GM18519 (cell line): ENCODE measurements around the gene LPAR5.

Source experiments
- ATAC-seq: cut with Tn5 transposase; IDR thresholded peaks from one replicate; pipeline ENCODE4 v1.9.1; 2021; ENCODE audit warnings: mild to moderate bottlenecking, moderate library complexity; ENCODE audit not compliant: unreplicated experiment, low FRiP score

LPAR5 gene

GRCh38 chr12:6639151-6639801 lies 3.5 kb upstream of the LPAR5 start:
- no peak for ATAC-seq

- ATAC-seq = no peak
Measured at GRCh38 chr12:6638305-6638704, 2.5 kb upstream of the LPAR5 start.

- ATAC-seq = no peak
Measured at GRCh38 chr12:6635375-6635855, 344 bp downstream of the LPAR5 start.

DNA sequence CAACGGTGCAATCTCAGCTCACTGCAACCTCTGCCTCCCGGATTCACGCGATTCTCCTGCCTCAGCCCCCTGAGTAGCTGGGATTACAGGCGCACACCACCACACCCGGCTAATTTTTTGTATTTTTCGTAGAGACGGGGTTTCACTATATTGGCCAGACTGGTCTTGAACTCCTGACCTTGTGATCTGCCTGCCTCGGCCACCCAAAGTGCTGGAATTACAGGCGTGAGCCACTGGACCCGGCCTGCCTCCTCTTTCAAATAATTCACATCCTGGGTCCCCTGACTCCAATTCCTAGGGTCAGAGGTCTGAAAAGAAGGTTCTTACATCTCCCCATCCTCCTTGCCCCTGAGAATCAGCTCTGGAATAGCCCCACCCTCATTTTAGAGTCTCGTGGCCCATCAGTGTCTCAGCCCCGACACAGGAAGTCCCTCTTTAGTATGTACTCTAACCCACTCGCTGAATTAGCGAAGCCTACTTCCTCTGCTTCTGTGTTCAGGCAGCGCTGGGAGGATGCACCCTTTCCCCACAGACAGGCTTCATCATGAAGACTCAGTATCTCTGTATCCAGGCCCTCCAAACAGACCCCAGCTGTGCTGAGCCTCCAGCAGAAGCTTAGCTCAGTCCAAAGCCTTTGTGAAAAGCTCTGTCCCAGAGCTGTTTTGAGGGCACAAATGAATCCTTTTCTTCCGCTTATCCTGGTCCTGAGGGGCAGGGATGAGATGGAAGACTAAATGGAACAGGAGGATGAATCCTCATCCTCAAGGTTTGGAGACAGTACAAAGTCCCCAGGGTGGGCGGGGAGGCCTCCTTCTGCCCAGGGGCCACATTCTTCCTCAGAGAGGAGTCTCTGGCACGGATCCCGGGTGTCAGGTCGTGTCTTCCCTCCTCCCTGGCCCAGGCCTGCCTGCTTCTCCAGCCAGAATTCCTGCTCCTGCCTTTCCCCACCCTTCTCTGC lies 3.5 kb downstream of the LPAR5 start:
- ATAC-seq = no peak

DNA sequence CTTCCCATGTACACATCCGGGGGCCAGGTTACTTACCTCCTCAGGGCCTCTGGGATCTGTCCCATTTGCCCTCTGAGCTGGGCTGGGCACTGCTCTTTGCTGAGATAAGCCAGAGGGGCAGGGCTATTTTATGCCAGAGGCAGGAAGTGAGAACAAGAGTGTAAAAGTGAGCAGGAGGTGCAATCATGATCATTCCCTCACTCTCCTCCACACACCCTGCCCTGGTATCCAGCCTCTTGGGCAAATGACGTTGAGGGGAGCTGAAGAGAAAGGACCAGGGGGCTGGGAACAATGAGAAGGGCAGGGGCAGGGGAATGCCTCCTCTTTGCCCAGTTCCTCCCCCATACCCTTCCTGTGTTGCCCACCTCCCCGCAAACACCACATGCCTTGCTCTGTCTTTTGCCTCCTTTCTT lies 4.2 kb downstream of the LPAR5 start:
- no peak for ATAC-seq

DNA sequence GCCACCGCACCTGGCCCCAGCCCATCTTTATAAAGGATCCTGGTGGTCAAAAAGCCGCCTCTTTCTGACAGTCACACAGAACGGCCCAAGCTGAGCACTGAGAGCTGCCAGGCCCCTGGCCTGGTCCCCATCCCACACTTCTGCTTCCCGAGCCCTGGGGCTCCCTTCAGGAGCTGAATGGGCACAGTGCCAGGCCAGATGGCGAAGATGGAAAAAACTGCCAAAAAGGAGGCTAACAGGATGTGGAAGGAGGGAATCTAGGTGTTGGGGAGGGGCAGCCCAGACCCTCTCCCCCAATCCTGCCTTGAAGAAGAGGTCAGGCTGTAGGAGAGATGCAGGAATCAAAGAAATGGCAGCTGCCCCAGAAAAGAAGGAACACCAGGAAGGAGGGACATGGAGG lies 5.0 kb downstream of the LPAR5 start:
- no peak for ATAC-seq

DNA sequence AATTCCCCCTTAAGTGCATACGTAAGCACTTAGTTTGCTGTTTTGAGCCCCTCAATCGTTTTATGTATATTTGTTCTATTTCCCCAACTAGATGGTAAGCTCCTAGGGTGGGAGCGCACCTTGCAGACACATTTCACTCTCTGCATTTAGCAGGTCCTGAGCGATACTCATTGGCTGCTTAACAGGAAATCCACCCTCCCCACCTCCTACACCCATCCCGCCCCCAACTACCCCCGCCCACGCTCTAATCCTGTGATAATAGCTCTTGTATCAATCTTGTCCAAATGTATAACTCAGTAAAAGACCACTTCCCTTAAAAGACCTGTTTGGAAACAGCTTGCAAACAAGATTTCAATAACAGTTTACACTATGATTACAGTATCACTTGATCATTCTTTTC lies 8.1 kb downstream of the LPAR5 start:
- ATAC-seq = no peak

DNA sequence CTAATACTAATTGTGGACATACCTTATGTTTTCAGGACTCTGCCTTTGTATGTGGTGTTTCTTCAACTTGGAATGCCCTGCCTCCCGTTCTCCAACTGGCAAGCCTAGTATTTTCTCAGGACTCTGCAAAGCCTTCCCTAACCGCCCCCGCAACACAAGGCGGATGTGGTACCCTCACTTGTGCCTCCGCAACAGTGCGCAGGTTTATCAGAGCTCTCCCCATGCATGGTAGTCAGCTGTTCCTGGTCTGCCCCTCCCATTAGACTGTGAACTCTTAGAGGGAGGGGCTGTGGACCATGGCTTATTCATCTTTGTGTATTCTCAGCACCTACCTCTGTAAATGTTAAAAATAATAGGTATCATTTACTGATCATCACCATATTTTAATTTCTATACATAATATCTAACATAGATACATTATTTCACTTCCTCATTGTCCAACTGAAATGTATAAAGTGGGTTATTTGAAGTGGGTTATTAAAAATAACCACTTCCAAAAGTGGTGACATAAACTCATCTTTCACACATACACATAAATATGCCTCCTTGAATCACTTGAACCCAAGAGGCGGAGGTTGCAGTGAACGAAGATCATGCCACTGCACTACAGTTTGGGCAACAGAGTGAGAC lies 9.0 kb downstream of the LPAR5 start:
- no peak for ATAC-seq

DNA sequence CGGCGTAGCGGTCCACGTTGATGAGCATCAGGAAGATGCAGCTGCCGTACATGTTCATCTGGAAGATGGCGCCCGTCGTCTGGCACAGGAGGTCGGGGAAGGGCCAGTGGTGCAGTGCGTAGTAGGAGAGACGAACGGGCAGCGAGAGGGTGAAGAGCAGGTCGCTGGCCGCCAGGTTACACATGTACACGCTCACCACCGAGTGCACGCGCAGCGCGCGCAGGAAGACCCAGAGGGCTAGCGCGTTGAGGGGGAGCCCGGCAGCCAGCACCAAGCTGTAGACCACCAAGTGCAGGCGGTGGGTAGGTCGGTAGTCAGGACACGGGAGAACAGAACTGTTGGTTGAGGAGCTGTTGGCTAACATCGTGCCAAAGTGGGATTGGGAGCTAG lies 14.9 kb downstream of the LPAR5 start:
- ATAC-seq = no peak

DNA sequence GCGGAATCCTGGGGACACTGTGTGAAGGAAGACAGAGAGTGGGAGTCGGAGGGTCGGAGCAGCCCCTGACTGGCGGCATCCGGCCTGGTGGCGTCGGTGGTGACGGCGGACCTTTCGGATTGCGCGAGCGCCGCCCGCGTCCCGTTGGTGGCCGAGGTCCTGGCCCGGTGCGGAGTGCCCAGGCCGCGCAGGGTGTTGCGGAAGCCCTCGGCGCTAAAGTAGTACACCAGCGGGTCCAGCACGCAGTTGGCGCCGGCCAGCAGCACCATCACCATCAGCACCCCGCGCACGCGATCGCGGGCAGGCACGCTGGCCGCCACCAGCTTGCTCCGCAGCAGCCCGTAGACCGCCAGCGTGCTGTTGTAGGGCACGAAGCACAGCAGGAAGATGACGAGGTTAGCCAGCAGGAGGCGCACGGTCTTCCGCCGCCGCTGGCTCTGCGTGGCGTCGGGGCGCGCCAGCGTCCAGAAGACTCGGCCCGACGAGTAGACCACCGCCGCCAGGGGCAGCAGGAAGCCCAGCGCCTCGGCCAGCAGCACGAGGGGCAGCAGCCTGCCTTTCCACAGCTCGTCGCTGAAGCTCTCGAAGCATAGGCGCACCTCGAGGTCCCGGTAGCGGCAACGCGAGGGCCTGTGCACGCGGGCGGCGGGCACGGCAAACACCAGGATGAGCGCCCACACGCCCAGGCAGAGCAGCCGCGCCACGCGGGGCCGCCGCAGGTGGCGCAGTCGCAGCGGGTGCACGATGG lies 15.4 kb downstream of the LPAR5 start:
- ATAC-seq = no peak

DNA sequence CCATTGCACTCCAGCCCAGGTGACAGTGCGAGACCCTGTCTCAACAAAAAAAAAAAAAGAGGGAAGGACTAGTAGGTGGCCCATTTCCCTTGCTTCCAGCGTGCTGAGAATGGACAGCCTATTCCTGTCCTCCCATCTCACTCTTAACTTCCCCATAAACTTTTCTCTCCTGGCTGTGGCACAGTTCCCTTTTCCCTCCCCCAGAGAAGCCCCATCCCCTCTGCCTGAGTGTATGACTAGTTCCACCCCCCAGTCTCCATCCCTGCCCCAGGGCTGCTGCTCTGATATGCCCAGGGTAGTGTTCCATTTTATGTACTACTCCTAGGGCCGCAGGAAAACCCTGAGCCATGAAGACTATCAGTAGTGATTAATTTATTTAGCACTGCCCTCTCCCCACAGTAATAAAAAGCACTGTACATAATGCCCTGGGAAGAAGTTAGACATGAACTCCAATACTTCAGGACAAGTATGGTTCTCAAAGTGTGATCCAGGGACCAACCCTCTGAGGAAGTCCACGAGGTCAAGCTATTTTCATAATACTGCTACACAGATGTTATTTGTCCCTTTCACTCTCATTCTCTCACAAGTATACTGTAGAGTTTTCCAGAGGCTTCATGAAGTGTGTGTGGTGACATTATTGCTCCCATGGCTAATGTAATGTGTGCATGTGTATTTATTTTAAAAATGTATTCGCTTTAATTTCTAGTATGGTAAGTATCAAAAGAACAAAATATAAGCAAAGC lies 17.1 kb downstream of the LPAR5 start:
- no peak for ATAC-seq

DNA sequence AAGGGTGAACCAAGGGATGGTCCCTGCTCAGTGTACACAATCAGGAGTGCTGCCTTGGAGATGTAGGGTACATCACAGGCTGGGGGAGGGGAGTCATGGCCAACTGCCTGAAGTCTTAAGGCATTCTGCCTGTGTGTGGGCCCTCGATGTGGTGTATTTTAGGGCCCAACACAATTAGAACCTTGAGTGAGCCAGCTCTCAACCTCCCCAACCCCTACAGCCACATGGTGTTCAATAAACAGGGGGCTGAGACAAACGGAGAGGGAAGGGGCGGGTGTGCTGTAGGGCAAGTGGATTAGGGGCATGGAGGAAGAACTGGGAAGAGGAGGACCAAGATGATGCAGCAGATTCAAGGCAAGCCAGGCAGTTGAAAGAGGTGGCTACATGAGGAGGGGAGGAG lies 20.0 kb downstream of the LPAR5 start:
- ATAC-seq = no peak

- no peak for ATAC-seq
Measured at GRCh38 chr12:6614513-6615172, 21.1 kb downstream of the LPAR5 start.

DNA sequence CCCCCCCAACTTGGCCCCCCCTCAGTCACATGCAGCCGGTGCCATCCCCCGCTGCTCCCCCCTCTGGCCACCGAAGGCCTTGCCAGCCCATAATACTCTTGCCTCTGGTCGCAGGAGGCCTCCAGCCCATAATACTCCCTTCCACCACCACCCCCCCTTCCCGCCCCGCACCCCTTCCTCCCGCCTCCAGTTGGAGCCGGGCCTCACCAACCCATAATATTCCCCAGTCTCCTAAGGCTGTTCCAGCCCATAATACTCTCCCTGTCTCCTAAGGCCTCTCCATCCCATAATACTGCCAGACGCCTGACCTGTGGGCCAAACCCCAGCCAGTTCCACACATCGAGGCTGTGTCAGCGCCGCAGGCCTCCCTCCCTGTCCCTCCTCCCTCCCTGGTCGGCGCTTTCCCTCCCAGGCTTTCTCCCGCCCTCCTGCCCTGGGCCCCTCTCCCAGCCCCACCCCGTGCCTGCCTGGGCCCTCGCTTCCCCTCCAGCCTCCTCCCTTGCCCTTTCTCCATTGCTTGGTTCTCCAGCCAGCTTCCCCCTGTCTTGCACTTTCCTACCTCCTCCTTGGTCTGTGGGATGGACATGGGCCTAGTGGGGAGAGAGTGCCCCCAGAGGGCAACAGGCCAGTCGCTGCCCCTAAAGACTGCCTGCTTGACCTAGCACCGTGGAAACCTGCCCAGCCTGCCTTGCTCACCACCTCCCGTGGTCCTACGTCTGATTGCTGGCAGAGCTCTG lies 21.8 kb downstream of the LPAR5 start:
- ATAC-seq = no peak

- no peak for ATAC-seq
Measured at GRCh38 chr12:6613015-6613775, 22.6 kb downstream of the LPAR5 start.

GRCh38 chr12:6612652-6613014 lies 23.1 kb downstream of the LPAR5 start:
- no peak for ATAC-seq

- no peak for ATAC-seq
Measured at GRCh38 chr12:6612247-6612646, 23.5 kb downstream of the LPAR5 start.
